ENCODE data around the gene MGAT5.
A peak's percentile ranks its signal among the peaks of the same experiment; 100 is the strongest.

MGAT5 gene, protein sequence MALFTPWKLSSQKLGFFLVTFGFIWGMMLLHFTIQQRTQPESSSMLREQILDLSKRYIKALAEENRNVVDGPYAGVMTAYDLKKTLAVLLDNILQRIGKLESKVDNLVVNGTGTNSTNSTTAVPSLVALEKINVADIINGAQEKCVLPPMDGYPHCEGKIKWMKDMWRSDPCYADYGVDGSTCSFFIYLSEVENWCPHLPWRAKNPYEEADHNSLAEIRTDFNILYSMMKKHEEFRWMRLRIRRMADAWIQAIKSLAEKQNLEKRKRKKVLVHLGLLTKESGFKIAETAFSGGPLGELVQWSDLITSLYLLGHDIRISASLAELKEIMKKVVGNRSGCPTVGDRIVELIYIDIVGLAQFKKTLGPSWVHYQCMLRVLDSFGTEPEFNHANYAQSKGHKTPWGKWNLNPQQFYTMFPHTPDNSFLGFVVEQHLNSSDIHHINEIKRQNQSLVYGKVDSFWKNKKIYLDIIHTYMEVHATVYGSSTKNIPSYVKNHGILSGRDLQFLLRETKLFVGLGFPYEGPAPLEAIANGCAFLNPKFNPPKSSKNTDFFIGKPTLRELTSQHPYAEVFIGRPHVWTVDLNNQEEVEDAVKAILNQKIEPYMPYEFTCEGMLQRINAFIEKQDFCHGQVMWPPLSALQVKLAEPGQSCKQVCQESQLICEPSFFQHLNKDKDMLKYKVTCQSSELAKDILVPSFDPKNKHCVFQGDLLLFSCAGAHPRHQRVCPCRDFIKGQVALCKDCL

DNA sequence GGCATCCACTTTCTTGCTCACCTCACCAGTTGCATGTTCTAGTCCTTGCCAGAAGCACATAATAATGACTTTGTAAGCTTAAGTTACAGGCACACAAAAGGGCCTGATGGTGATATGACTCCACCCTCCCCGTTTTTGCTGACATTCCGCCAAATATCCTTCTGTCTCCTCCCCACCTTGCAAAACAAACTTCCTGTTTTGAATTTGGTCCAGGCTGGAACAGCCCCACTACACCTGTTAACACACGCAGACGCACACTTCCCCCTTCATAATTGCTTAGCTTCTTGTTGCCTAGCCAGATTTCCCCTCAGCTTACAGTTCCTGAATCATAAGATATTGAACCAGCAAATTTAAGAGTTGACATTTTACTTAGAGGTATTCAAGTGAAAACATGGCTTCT lies at the start of gene MGAT5:
TSS of gene MGAT5 (plus strand) at position 269 of the 400 bp plus-strand sequence. CDS start 332 bp downstream, outside the sequence.
- peak within 1 kb of the TSS; percentile 29; the same call in 1 of the 2 replicates for H3K4me2 ChIP-seq

DNA sequence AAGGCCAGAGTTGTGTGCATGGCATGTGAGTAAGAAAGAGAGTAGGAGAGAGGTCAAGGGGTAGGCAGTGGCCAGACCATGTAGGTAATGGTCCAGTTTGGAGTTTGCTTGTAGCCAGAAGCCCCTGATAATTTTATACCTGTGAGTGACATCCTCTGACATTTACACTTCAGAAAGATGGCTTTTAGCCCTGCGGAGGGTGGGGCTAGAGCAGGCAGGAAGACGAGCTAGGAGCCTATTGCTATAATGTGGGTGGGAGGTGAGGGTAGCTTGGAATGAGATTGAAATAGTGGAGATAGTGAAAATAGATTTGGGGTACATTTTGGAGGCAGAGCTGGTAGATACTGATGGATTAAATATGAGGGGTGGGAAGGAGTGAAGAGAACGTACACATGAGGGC lies 48.8 kb upstream of the MGAT5 start:
- TF ChIP-seq, protein P1, sequence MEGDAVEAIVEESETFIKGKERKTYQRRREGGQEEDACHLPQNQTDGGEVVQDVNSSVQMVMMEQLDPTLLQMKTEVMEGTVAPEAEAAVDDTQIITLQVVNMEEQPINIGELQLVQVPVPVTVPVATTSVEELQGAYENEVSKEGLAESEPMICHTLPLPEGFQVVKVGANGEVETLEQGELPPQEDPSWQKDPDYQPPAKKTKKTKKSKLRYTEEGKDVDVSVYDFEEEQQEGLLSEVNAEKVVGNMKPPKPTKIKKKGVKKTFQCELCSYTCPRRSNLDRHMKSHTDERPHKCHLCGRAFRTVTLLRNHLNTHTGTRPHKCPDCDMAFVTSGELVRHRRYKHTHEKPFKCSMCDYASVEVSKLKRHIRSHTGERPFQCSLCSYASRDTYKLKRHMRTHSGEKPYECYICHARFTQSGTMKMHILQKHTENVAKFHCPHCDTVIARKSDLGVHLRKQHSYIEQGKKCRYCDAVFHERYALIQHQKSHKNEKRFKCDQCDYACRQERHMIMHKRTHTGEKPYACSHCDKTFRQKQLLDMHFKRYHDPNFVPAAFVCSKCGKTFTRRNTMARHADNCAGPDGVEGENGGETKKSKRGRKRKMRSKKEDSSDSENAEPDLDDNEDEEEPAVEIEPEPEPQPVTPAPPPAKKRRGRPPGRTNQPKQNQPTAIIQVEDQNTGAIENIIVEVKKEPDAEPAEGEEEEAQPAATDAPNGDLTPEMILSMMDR (conservative IDR thresholded peaks at IDR 0.05; ENCODE audit: low read depth, low read length), result no peak
- Histone ChIP-seq H3K79me2 (ENCODE audit: insufficient read depth, low read depth) (peaks cover 52% of the 10 kb centered on the region), H3K4me2 (no peak overlapping the region)

More for the DNA sequence above, at the start of gene MGAT5:
- no peaks in the 10 kb centered on the region for H3K36me3 ChIP-seq (ENCODE audit: insufficient read depth)
- no peak within 1 kb of the TSS for H3K9ac ChIP-seq
- H3K79me2 ChIP-seq (ENCODE audit: insufficient read depth, low read depth), result peaks cover 15% of the 10 kb centered on the region; the same call in 1 of the 2 replicates
- H2AFZ ChIP-seq (ENCODE audit: low read depth), result no peak within 1 kb of the TSS
- no peaks in the 10 kb centered on the region for H3K27me3 ChIP-seq (ENCODE audit: insufficient read depth, low read depth)
- TF ChIP-seq, protein P1 (conservative IDR thresholded peaks at IDR 0.05; ENCODE audit: low read depth, low read length), result no peak
- peaks cover 83% of the 10 kb centered on the region for H3K4me1 ChIP-seq (ENCODE audit: low read depth, poor library complexity, severe bottlenecking)
- H3K4me3 ChIP-seq (IDR thresholded peaks at IDR 0.05; ENCODE audit: insufficient read depth, low read depth, low read length), result no peak within 1 kb of the TSS
- H4K20me1 ChIP-seq (ENCODE audit: insufficient read depth), result peaks cover 40% of the 10 kb centered on the region
- H3K27ac ChIP-seq, result no peak within 1 kb of the TSS

DNA sequence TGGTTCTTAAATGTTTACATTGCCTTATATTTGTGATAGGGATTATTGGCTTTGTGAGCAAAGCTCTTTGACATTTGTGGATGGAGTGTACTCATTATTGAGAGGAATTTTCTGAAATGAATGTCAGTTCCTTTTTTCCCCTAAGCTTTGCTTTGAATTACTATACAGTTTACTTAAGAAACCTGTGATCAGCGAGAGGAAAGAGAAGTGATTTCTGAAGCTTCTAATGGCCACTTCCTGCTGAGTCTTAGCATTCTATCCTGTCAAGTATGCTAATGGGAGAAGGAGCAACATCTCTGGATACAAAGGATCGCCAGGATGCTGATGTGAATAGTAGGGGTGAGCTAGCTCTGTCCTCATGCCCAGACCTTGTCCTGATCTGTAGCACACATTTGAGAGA lies 47.8 kb upstream of the MGAT5 start:
- H3K79me2 ChIP-seq (ENCODE audit: insufficient read depth, low read depth), result peaks cover 43% of the 10 kb centered on the region
- H3K36me3 ChIP-seq (ENCODE audit: insufficient read depth), result no peaks in the 10 kb centered on the region
- H3K4me3 ChIP-seq (IDR thresholded peaks at IDR 0.05; ENCODE audit: insufficient read depth, low read depth, low read length), result no peak overlapping the region
- TF ChIP-seq, protein P1 (conservative IDR thresholded peaks at IDR 0.05; ENCODE audit: low read depth, low read length), result no peak
- H3K4me2 ChIP-seq, result no peak overlapping the region
- H3K4me1 ChIP-seq (ENCODE audit: low read depth, poor library complexity, severe bottlenecking), result peaks cover 67% of the 10 kb centered on the region
- H3K9ac ChIP-seq, result no peak overlapping the region
- H4K20me1 ChIP-seq (ENCODE audit: insufficient read depth), result peaks cover 5% of the 10 kb centered on the region; the same call in 1 of the 2 replicates
- H2AFZ ChIP-seq (ENCODE audit: low read depth), result no peak overlapping the region
- H3K27ac ChIP-seq, result no peak overlapping the region; the same call in 1 of the 2 replicates
- no peaks in the 10 kb centered on the region for H3K27me3 ChIP-seq (ENCODE audit: insufficient read depth, low read depth)

More for the DNA sequence above, 48.8 kb upstream of the MGAT5 start:
- H3K4me1 ChIP-seq (ENCODE audit: low read depth, poor library complexity, severe bottlenecking), result peaks cover 74% of the 10 kb centered on the region
- H3K4me3 ChIP-seq (IDR thresholded peaks at IDR 0.05; ENCODE audit: insufficient read depth, low read depth, low read length), result no peak overlapping the region
- no peaks in the 10 kb centered on the region for H3K36me3 ChIP-seq (ENCODE audit: insufficient read depth)
- H3K9ac ChIP-seq, result no peak overlapping the region
- no peak overlapping the region for H2AFZ ChIP-seq (ENCODE audit: low read depth)
- H3K27ac ChIP-seq, result no peak overlapping the region
- no peaks in the 10 kb centered on the region for H3K27me3 ChIP-seq (ENCODE audit: insufficient read depth, low read depth)
- H4K20me1 ChIP-seq (ENCODE audit: insufficient read depth), result peaks cover 5% of the 10 kb centered on the region; the same call in 1 of the 2 replicates

DNA sequence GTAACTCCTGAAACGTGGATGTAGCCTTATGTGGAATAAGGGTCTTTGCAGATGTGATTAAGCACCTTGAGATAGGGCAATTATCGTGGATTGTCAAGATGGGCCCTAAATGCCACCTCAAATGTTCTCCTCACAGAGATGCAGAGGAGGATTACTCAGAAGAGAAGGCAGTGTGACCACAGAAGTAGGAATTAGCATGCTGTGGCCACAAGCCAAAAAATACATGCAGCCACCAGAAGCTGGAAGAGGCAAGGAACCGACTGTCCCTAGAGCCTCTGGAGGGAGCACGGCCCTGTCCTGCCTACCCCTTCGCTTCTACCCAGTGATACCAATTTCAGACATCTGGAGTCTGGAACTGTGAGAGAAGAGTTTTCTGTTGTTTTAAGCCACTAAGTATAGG lies 47.3 kb upstream of the MGAT5 start:
- Histone ChIP-seq H3K79me2 (ENCODE audit: insufficient read depth, low read depth) (peaks cover 40% of the 10 kb centered on the region), H3K9ac (no peak overlapping the region), H2AFZ (ENCODE audit: low read depth) (no peak overlapping the region), H3K27me3 (ENCODE audit: insufficient read depth, low read depth) (no peaks in the 10 kb centered on the region), H3K36me3 (ENCODE audit: insufficient read depth) (no peaks in the 10 kb centered on the region), H3K4me1 (ENCODE audit: low read depth, poor library complexity, severe bottlenecking) (peaks cover 63% of the 10 kb centered on the region), H3K27ac (peak overlapping the region; percentile 18; the same call in 1 of the 2 replicates), H4K20me1 (ENCODE audit: insufficient read depth) (peaks cover 5% of the 10 kb centered on the region; the same call in 1 of the 2 replicates), H3K4me2 (no peak overlapping the region), H3K4me3 (IDR thresholded peaks at IDR 0.05; ENCODE audit: insufficient read depth, low read depth, low read length) (no peak overlapping the region)
- TF ChIP-seq, protein P1 (conservative IDR thresholded peaks at IDR 0.05; ENCODE audit: low read depth, low read length), result no peak
